SW480 (cell line): ENCODE measurements around the gene ALDH2.
A peak's percentile ranks its signal among the peaks of the same experiment; 100 is the strongest.
"Not testable (repeated sequence)": the region's sequence is repeated elsewhere in the genome, so short reads cannot be mapped to it uniquely, and the experiment has no call there.

ENCODE experiments used
- DNase-seq: peaks from one replicate; pipeline ENCODE4 v3.0.0-alpha.2; 2016; ENCODE audit warnings: low spot score

The ALDH2 gene

GRCh38 chr12:111759271-111759670 is 7.5 kb upstream of the ALDH2 start:
- DNase-seq, result no peak

- no peak for DNase-seq
These were observed 6.7 kb upstream of the ALDH2 start for GRCh38 chr12:111759991-111760390.

GRCh38 chr12:111761099-111761498 is 5.6 kb upstream of the ALDH2 start:
- DNase-seq, result no peak

GRCh38 chr12:111761706-111762105 is 5.0 kb upstream of the ALDH2 start:
- no peak for DNase-seq

GRCh38 chr12:111763552-111763951 is 3.2 kb upstream of the ALDH2 start:
- not testable (repeated sequence) for DNase-seq

GRCh38 chr12:111764120-111764821 is 2.5 kb upstream of the ALDH2 start:
- no peak for DNase-seq

- DNase-seq, result peak; percentile 28
These were observed 827 bp downstream of the ALDH2 start for GRCh38 chr12:111767362-111768158.

- no peak for DNase-seq
These were observed 1.6 kb downstream of the ALDH2 start for GRCh38 chr12:111768159-111768895.

- DNase-seq, result no peak
These were observed 2.9 kb downstream of the ALDH2 start for GRCh38 chr12:111769599-111769998.

GRCh38 chr12:111773801-111774551 is 7.2 kb downstream of the ALDH2 start:
- peak; percentile 79 for DNase-seq

GRCh38 chr12:111775205-111776193 is 8.8 kb downstream of the ALDH2 start:
- peak; percentile 38 for DNase-seq

GRCh38 chr12:111776836-111777344 is 10.2 kb downstream of the ALDH2 start:
- DNase-seq, result no peak

- peak; percentile 75 for DNase-seq
These were observed 10.8 kb downstream of the ALDH2 start for GRCh38 chr12:111777345-111778045.

GRCh38 chr12:111780166-111780565 is 13.4 kb downstream of the ALDH2 start:
- DNase-seq, result no peak

GRCh38 chr12:111780615-111781014 is 13.9 kb downstream of the ALDH2 start:
- DNase-seq, result no peak

GRCh38 chr12:111781085-111781658 is 14.4 kb downstream of the ALDH2 start:
- DNase-seq, result no peak

GRCh38 chr12:111783046-111783445 is 16.3 kb downstream of the ALDH2 start:
- no peak for DNase-seq

GRCh38 chr12:111784953-111785352 is 18.2 kb downstream of the ALDH2 start:
- no peak for DNase-seq

- no peak for DNase-seq
These were observed 18.9 kb downstream of the ALDH2 start for GRCh38 chr12:111785651-111786050.
